IPS DF 4.7 (cell line): ENCODE results near the gene LTF.
"Not testable (repeated sequence)": the region's sequence is repeated elsewhere in the genome, so short reads cannot be mapped to it uniquely, and the experiment has no call there.

Source experiments
- DNase-seq: peaks from one replicate; pipeline ENCODE4 v3.0.0-alpha.2; 2013; ENCODE audit warnings: low spot score; ENCODE audit errors: extremely low read depth

The LTF gene

DNA sequence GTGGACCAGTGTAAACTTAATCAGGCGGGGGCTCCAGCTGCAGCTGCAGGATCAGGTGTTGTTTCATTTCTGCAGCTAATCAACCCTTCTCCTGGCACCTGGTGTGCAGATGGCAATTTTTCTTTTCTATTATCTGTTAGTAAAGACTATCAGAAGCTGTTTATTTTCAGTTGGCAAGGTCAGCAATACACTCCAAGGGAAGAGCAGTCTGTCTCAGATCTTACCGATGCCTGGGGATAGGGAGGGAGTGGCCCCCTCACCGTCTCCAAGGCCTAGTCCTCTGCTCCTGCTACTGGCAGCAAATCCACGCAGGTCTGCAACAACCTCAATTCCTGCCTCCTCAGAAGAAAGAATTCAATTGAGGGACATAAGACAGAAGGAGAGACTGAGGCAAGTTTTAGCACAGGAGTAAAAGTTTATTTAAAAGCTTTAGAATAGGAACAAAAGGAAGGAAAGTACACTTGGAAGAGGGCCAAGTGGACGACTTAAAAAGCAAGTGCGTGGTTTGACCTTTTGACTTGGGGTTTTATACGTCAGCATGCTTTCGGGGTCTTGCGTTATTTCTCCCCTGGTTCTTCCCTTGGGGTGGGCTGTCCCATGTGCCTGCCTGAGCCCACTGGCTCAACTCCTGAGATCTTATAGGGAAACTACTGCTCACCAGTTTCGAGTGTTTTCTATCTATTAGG is 48.4 kb downstream of the LTF start:
- DNase-seq, result no peak

DNA sequence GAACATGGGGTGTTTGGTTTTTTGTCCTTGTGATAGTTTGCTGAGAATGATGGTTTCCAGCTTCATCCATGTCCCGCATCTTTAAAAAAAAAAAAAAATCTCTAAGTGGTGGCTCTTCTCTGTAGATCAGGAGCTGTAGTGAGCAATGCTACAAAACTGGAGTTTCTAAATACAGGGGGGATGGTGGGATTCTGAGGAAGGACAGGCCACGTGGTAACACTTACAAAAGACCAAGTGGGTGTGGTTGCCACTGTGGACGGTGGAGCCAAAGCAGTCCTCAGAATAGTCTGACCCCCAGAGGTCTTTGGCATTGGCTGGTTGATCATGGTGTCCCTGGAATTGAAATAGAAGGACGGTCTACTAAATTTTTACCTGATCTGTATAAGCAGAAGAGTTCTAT is 50.0 kb downstream of the LTF start:
- DNase-seq, result no peak

DNA sequence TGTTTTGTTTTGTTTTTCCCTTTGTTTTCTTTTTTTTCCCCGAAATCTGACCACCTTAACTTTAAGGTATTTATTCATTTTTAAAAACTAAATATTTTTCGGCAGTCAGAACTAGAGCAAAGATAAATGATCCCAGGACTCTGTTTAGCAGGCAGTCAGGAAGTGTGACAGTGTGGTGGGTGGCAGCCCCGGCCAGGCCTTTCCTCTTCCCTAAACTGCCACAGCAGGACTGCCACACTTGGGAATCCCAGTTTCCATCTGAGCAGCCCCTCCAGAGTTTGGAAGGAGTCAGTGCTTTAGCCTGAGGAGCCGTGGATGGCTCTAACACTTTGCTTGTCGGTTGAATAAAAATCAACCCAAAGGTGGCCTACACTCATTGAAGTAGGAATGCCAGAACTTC is 50.8 kb downstream of the LTF start:
- DNase-seq, result no peak

DNA sequence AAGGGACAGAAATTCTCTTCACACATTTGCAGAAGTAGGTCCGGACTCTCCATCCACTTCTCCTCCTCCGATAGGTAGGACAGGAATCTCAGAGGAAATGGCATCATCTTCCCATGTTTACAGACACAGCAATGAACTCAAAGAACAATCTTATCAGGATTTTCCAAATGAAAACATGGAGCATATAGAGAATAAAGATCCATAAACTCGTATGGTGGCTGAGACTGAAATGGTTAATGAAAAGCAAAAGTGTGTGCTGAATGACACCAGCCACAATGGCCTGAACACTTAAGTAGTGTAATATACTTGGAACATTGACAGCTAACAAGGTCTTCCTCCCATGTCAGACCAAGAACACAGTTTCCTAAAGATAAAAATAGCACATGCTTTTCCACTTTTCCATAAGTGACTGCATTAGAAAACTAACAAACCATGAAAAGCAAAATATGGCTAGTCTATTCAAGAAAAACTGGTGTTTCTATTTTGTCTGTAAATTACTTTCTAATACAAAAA is 51.9 kb downstream of the LTF start:
- DNase-seq, result no peak

DNA sequence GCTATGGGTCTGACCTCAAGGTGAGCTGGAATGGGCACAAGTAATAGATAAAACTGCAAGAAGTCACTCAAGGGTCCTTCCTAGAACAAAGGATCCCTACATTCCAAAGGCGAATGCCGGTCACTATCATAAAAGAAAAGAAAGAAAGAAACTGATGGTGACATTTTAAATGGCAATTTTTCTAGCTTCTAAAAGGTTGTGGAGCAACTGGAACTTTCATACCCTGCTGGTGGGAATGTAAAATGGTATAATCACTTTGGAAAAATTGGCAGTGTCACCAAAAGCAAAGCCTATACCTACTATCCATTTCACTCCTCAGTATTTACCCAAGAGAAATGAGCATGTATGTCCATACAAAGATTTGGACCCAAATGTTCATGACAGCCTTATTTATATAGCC is 53.4 kb downstream of the LTF start:
- DNase-seq, result no peak

DNA sequence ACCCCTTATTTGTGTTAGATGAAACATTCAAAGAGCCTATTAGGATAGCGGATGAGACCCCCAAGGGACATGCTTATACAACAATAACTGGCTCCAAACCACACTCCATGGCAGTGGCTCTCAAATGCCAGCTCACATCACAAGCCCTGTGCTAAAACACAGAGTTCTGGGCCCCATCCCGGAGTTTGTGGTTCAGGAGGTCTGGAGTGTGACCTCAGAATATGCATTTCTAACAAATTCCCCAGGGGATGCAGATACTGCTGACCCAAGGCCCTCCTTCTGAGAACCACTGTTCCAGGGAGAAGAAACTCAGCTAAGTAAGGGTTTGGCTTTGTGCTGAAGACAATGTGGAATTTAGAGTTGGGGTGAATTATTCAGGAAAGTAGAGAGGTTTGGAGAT is 54.0 kb downstream of the LTF start:
- DNase-seq, result no peak

DNA sequence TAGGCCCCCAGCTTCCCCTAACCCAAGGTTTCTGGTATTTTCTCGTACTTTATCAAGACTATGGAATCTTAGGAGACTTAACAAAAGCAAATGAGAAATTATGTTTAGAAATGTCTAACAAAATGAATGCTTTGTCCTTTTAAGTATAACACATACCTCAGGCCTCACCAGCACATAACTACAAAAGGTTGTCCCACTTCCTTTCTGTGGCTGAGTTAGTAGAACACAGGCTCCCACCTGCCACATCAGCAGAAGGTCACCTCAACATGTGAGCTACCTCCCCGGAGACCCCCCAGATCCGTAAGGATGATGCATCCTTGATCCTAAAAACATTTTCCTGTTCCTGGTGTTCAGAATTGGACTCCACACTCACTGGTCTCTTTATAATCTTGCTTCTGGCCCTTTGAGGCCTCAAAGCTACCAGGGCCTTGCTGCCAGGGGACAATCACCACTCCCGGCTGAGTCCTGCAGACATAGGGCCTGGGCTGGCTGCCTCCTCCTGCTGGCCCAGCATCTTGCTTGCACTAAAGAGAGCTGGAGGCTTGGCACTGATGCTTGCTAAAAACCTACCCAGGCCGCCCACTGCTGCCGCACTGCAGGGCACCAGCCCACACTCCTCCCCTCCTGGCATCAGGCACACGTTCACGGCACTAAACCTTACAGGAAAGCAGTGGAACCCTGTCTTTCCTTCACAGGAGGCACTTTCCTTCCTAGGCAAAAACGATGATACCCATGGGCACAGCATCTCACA is 54.8 kb downstream of the LTF start:
- DNase-seq, result no peak

DNA sequence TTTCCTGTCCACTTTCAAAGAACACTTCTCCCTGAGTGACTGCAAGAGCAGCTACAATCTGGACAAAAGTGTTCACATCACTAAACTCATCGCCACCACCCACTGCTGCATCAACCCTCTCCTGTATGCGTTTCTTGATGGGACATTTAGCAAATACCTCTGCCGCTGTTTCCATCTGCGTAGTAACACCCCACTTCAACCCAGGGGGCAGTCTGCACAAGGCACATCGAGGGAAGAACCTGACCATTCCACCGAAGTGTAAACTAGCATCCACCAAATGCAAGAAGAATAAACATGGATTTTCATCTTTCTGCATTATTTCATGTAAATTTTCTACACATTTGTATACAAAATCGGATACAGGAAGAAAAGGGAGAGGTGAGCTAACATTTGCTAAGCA is 55.9 kb downstream of the LTF start:
- no peak for DNase-seq

DNA sequence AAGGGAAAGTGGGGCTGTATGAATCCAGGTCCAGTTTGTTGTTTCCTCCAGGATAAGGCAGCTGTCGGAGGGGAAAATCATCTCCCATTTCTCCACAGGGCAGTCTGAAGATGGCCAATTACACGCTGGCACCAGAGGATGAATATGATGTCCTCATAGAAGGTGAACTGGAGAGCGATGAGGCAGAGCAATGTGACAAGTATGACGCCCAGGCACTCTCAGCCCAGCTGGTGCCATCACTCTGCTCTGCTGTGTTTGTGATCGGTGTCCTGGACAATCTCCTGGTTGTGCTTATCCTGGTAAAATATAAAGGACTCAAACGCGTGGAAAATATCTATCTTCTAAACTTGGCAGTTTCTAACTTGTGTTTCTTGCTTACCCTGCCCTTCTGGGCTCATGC is 56.7 kb downstream of the LTF start:
- DNase-seq, result no peak

DNA sequence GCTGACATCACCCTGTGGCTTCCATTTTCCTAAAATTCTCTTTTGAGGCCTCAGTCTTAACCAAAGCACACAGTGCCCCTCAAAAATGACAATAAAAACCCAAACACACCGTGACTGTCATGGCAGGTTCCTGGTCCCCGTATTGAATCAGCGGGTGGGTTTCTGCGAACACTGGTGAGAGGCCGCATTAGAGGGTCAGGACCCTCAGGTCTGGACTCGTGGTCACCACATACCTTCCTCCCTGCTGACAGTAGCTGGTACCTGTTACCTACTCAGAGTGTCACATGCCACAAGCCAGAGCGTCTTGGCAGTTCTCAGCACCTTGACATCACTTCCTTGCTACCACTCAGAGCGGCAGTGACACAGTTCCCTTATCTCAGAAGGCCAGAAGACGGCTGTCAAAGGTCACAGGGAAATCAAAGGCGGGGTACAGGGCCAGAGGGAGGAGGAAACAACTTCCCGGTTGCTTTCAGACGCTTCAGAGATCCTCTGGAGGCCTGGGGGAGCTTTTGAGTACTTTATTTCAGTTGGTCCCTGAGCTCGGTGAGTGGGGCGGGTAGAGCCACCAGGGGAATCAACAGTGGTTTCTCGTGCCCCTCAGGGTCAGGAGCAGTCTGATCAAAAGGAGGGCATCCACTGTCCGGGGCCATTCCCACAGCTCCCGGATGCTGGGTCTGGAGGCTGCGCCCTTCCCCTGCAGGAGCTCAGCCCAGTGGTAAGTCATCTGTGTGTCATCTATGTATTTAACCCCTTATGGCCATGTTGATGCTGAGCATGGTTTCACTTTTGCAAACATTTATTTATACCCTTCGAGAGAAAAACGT is 57.7 kb downstream of the LTF start, which contains the start of the genes CCR5AS and CCRL2:
CCR5AS (minus strand) TSS at position 279 of the 824 bp plus-strand sequence.
CCRL2 (plus strand) TSS at position 472 of the 824 bp plus-strand sequence. CDS start 821 bp downstream, outside the sequence.
- DNase-seq, result no peak

DNA sequence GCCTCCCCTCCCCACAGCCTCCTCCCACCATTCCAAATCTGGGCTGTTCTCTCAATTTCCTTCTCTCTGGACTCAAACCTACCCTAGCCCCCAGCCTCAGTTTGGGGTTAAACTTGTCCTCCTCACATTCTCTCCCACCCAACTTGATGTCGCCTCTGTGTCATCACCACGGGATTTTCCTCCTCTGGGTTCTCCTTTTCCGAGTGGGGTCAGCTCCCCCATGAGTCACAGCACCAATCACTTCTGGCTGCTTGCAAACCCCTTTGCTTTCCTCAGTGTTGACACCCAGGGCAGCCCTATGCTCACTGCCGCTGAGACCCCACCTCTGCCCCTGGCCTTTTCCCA is 58.3 kb downstream of the LTF start:
- DNase-seq, result no peak

DNA sequence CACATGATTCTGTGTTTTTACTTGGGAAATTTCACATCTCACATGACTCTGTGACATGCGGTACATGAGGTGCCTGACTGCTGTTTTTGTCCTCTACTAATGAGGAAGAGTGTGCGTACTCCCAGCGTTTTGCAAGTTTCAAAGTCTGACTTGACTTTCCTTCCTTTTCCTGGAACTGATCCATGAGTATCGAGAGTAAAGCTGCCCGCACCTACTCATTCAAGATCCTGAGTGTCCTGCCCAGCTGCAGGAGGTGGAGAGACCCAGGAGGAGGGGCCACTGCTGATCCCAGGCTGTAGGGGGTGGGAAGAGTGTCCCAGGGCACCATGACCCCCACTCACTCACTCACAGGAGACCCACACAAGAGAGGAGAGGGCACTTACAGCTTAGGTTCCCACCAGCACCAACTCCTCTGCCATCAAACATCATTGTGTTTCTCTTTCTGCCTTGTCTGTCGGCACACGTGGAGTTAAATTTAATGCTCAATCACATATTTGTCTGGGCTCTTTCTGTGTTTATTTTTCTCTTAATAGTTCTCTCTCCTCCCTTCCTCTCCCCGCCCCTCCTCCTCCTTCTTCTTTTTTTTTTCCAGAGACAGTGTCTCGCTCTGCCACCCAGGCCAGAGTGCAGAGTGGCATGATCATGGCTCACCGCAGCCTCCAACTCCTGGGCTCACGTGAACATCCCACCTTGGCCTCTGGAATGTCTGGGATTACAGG is 59.2 kb downstream of the LTF start:
- DNase-seq, result no peak

DNA sequence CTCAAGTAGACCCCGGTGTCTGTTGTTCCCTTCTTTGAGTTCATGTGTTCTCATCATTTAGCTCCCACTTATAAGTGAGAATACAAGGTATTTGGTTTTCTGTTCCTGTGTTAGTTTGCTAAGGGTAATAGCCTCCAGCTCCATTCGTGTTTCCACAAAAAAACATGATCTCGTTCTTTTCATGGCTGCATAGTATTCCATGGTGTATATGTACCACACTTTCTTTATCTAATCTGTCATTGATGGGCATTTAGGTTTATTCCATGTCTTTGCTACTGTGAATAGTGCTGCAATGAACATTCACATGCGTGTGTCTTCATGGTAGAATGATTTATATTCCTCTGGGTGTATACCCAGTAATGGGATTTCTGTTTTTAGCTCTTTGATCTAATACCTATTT is 61.8 kb downstream of the LTF start:
- not testable (repeated sequence) for DNase-seq

DNA sequence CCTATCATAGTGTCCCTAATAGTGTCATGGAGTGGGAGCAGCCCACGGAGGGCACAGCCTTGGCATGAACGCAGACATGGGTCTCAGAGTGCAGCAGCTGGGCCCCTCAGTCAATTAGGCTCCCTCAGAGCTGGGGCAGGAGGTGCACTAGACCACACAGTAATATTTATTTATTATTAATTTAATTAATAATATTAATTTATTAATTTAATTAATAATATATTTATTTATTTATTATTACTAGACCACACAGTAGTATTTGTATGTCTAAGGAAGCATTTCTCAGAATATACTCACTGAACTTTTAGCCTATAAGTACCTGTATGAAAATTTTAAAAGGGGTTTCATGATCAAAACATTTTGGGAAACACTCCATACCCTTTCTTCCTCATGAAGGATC is 63.1 kb downstream of the LTF start:
- no peak for DNase-seq

DNA sequence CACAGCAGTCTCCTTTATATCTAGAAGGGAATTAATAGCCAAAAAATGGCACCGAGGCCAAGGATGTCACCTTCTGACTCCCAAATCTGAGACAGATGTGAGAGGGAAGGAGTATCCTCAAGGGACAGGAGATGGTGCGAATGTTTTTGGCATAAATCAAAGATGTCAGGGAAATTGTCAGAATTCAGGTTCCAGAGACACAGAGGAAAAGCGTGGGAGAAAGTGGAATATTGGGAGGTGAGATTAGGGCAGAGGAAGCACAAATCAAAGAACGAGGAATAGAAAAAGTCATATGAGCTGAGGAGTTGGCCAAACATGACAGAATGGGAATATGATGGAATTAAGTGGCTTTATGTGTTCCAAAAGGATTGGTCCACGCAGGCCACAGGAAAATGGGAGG is 63.9 kb downstream of the LTF start:
- DNase-seq, result no peak

DNA sequence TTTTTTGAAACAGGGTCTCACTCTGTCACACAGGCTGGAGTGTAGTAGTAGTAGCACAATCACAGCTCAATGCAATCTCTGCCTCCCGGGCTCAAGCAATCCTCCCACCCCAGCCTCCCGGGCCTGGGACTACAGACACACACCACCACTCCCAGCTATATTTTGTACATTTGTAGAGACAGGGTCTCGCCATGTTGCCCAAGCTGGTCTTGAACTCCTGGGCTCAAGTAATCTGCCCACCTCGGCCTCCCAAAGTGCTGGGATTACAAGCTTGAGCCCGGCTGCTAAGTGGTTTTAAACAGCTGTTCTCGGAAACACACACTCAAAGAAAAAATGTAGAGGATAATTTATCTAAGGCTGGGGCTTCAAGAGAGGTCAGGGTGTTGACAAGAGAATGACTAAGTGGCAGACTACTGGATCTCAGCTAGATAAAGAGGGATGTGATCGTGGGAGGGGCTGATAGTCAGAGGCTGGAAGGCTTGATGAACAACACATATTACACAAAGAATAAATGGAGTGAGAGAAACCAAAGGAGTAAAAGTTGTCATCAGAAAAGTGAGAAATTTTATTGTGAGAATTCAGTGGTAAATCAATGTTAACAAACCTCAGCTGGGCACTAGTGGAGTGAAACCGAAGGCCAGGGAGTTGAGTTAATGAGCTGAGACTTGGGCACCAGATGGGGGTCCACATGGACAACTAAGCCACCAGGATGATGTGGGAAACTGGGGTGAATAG is 64.5 kb downstream of the LTF start:
- DNase-seq, result no peak

DNA sequence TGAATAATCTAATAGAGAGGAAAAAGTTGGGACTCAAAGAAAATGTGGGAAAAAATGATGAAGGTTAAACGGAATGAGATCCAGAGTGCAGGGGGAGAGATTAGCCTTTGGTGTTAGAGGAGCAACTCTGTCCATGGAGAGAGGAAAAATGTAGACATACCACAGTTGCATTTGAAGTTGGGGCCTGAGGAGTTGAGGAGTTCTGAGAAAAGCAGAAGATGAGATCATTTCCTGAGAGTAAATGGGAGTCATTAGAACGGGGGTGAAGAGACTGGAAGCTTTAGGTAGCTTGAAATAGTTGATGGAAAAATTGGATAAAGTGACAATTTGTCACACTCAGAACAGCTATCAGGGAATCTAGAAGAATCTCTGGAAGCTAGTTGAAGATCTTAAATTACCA is 65.1 kb downstream of the LTF start:
- DNase-seq, result no peak

DNA sequence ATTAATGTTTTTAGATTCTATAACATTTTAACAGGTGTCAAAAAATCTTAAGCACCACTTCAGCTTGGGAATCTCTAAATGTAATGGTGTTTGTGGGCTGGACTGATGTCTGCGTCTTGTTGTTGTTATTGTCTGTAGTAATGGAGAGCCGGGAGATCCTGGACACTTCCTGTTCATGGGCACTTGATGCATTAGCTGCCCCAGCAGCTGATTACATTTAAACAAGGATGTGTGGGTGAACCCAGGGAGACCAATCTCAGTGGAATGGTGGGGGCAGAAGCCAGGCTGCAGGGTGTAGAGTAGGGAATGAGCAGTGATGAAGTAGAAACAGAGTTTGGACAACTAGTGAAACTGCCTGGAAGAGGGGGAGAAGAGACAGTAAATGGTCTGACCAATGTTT is 65.6 kb downstream of the LTF start:
- no peak for DNase-seq

DNA sequence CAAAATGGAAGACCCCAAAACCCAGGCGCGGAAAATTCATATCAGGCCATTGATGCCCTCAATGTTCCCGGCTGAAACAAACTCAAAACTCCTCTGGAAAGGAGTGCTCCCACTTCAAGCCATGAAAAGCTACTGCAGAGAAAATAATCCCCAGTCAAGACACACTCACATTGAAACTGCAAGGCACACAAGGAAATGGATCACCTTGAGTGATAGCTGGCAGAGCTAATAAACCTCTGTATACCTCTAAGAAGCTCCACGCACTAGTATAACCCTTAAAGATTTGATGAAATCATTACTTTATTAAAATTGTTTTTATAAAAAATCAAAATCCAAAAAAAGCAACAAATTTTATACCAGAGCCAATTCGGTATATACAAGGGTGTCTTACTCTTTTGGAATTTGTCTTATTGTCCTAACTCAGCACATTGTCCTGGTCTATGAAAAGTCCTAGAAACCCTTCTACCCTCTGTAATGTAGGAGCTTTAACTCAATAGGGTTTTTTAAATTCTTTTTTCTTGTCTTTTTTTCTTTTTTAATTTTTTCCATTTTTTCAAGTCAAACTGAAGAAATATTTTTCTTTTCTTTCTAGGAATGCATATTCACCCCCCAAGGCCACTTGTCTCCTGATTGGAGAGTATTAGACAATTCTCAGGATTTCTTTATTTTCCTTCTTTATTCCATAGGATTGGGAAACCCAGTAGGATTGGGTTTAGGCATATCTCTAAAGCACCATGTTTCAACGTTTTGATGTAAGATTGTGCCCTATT is 66.3 kb downstream of the LTF start:
- DNase-seq, result no peak

DNA sequence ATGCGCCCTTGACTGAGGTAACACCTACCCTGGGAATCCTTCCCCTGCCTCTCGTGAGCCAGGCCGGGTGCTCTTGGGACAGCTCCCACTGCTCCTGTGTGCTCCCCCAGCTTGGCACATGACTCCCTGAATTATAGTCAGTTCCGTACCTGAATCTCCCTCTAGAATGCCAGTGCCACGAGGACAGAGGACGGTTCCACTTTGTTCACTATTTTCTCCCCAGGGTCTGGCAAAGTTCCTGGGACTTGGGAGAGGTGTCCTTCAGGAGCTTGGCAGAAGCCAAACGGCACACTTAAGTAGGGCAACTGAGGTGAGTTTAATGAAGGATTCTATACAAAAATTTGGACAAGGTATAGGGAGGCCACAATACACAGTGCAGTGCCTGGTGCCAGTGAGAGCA is 67.6 kb downstream of the LTF start:
- DNase-seq, result no peak
